HEK293 (cell line): ENCODE results near the gene GYS2.

ENCODE experiments used
- CTCF ChIP-seq: fragments of 450-650 bp; formaldehyde crosslinking; IDR thresholded peaks from 2 replicates; pipeline ENCODE4 v1.5.1; 2016; ENCODE audit warnings: missing biosample characterization, missing genetic modification characterization
- GFI1B ChIP-seq: fragments of 450-650 bp; formaldehyde crosslinking; IDR thresholded peaks from 2 replicates; pipeline ENCODE4 v1.5.1; 2016; ENCODE audit warnings: missing biosample characterization, missing genetic modification characterization
- KLF1 ChIP-seq: fragments of 450-650 bp; formaldehyde crosslinking; IDR thresholded peaks from 2 replicates; pipeline ENCODE4 v1.5.1; 2016; ENCODE audit warnings: missing biosample characterization, missing genetic modification characterization
- REST ChIP-seq: fragments of 450-650 bp; formaldehyde crosslinking; IDR thresholded peaks from 2 replicates; pipeline ENCODE4 v1.5.1; 2016; ENCODE audit warnings: missing biosample characterization, missing genetic modification characterization
- SETDB1 ChIP-seq: IDR thresholded peaks from one replicate; pipeline ENCODE4 v1.6.1; 2017; ENCODE audit warnings: mild to moderate bottlenecking, low read length, moderate library complexity, mixed read lengths; ENCODE audit not compliant: insufficient read length
- TSHZ1 ChIP-seq: fragments of 450-650 bp; formaldehyde crosslinking; IDR thresholded peaks from 2 replicates; pipeline ENCODE4 v1.5.1; 2016; ENCODE audit warnings: missing biosample characterization, missing genetic modification characterization, borderline replicate concordance
- ZBTB17 ChIP-seq: fragments of 450-650 bp; formaldehyde crosslinking; IDR thresholded peaks from 2 replicates; pipeline ENCODE4 v1.5.1; 2016; ENCODE audit warnings: missing biosample characterization, missing genetic modification characterization
- ZNF23 ChIP-seq: fragments of 450-650 bp; formaldehyde crosslinking; IDR thresholded peaks from 2 replicates; pipeline ENCODE4 v1.5.1; 2016; ENCODE audit warnings: missing biosample characterization, missing genetic modification characterization, borderline replicate concordance
- ZNF266 ChIP-seq: fragments of 450-650 bp; formaldehyde crosslinking; IDR thresholded peaks from 2 replicates; pipeline ENCODE4 v1.5.1; 2016; ENCODE audit warnings: missing biosample characterization, missing genetic modification characterization, low read depth
- ZNF274 ChIP-seq, 2 experiments: fragments of 200-500 bp in 1 of 2; fragments of 450-650 bp in 1 of 2; sonication (Bioruptor generic) in 1 of 2; formaldehyde crosslinking in 1 of 2; IDR thresholded peaks; 2 replicates each; pipeline versions ENCODE4 v1.5.1 to v1.6.1; 2014 to 2016; ENCODE audit warnings: borderline replicate concordance in 1 of 2, inconsistent platforms in 1 of 2, low read length in 1 of 2, missing biosample characterization in 1 of 2, missing genetic modification characterization in 1 of 2
- ZNF324 ChIP-seq: fragments of 450-650 bp; formaldehyde crosslinking; IDR thresholded peaks from 2 replicates; pipeline ENCODE4 v1.5.1; 2016; ENCODE audit warnings: missing biosample characterization, missing genetic modification characterization
- ZNF48 ChIP-seq: fragments of 450-650 bp; formaldehyde crosslinking; IDR thresholded peaks from 2 replicates; pipeline ENCODE4 v1.5.1; 2016; ENCODE audit warnings: missing biosample characterization, missing genetic modification characterization
- ZSCAN18 ChIP-seq: fragments of 450-650 bp; formaldehyde crosslinking; IDR thresholded peaks from 2 replicates; pipeline ENCODE4 v1.5.1; 2016; ENCODE audit warnings: missing biosample characterization, missing genetic modification characterization

- no peak for TF ChIP-seq CTCF (tag by site-specific recombination)
- TF ChIP-seq REST (tag by site-specific recombination) = no peak
- no peak for TF ChIP-seq ZNF324
- TF ChIP-seq TSHZ1 (tag by site-specific recombination) = no peak
- TF ChIP-seq ZNF266 (tag by site-specific recombination) = no peak
- TF ChIP-seq ZBTB17 (tag by site-specific recombination) = no peak
- TF ChIP-seq ZNF48 (tag by site-specific recombination) = no peak
- TF ChIP-seq KLF1 (tag by site-specific recombination) = no peak
- no peak for TF ChIP-seq SETDB1
- no peak for TF ChIP-seq GFI1B
- TF ChIP-seq ZNF23 (tag by site-specific recombination) = no peak
- TF ChIP-seq ZNF274 (IDR thresholded peaks at IDR 0.05; ENCODE audit: low read length) = no peak
- no peak for TF ChIP-seq ZNF274 (tag by site-specific recombination; IDR thresholded peaks at IDR 0.05; ENCODE audit: borderline replicate concordance)
- TF ChIP-seq ZSCAN18 = no peak
These were observed 38.3 kb downstream of the GYS2 start for GRCh38 chr12:21566223-21566906.
